ENCODE results near the gene ROR2.

GRCh38 chr9:91515074-91515687, 434.8 kb downstream of the ROR2 start:
- TF ChIP-seq POLR2AphosphoS5 (IDR thresholded peaks at IDR 0.05) (no peak), POLR2A (IDR thresholded peaks at IDR 0.05; ENCODE audit: low read depth) (no peak), CTCF (IDR thresholded peaks at IDR 0.05) (no peak)
